Fibroblast of lung (primary cell): ENCODE data around the gene DNAJC10. TPM values are rescaled to one million over a fixed set of nuclear protein-coding genes. Genes with fewer than 3 reads are reported as not detected.

Source experiments
- DNase-seq, 2 donors: peaks; one replicate each; pipeline versions ENCODE4 v3.0.0 to v3.0.0-alpha.2; 2010; ENCODE audit warnings: low read depth in 2 of 2
- H2AFZ ChIP-seq: 2 replicates; pipeline ENCODE4 v1.5.1; 2012; ENCODE audit warnings: low read length, control low read depth, inconsistent platforms
- H3K27ac ChIP-seq: 2 replicates; pipeline ENCODE4 v1.5.1; 2011; ENCODE audit warnings: low read length, control low read depth; ENCODE audit not compliant: insufficient read depth
- H3K27me3 ChIP-seq: 2 replicates; pipeline ENCODE4 v1.5.1; 2011; ENCODE audit warnings: mild to moderate bottlenecking, low read length; ENCODE audit not compliant: control insufficient read depth, insufficient read depth
- H3K36me3 ChIP-seq: 2 replicates; pipeline ENCODE4 v1.5.1; 2011; ENCODE audit warnings: low read length; ENCODE audit not compliant: control insufficient read depth, insufficient read depth
- H3K4me1 ChIP-seq: 2 replicates; pipeline ENCODE4 v1.5.1; 2011; ENCODE audit warnings: low read length; ENCODE audit not compliant: control insufficient read depth, insufficient read depth; ENCODE audit errors: extremely low read depth
- H3K4me2 ChIP-seq: 2 replicates; pipeline ENCODE4 v1.5.1; 2011; ENCODE audit warnings: low read length, control low read depth; ENCODE audit not compliant: insufficient read depth; ENCODE audit errors: extremely low read depth
- H3K4me3 ChIP-seq, 4 experiments: fragments of 200-600 bp in 1 of 4; sonication (generic) in 1 of 4; replicated peaks in 1 of 4; 2 replicates each; pipeline ENCODE4 v1.5.1; 2011 to 2016; ENCODE audit warnings: low read length in 4 of 4, low read depth in 3 of 4, mild to moderate bottlenecking in 3 of 4, control low read depth in 2 of 4, inconsistent platforms in 1 of 4, mixed read lengths in 1 of 4; ENCODE audit not compliant: insufficient read depth in 1 of 4; ENCODE audit errors: control extremely low read depth in 1 of 4
- H3K79me2 ChIP-seq: 2 replicates; pipeline ENCODE4 v1.5.1; 2012; ENCODE audit warnings: mild to moderate bottlenecking, low read length, inconsistent platforms; ENCODE audit not compliant: control insufficient read depth, insufficient read depth
- H3K9ac ChIP-seq: 2 replicates; pipeline ENCODE4 v1.5.1; 2011; ENCODE audit warnings: mild to moderate bottlenecking, low read length, control low read depth; ENCODE audit not compliant: insufficient read depth
- H3K9me3 ChIP-seq: 2 replicates; pipeline ENCODE4 v1.5.1; 2012; ENCODE audit warnings: low read depth, low read length; ENCODE audit not compliant: control insufficient read depth, insufficient read depth
- H4K20me1 ChIP-seq: 2 replicates; pipeline ENCODE4 v1.5.1; 2011; ENCODE audit warnings: low read length; ENCODE audit not compliant: control insufficient read depth, insufficient read depth; ENCODE audit errors: extremely low read depth
- CTCF ChIP-seq, 2 donors: IDR thresholded peaks in 1 of 2; conservative IDR thresholded peaks in 1 of 2; 1 replicate in 1 of 2; 2 replicates in 1 of 2; pipeline ENCODE4 v1.5.1; 2011 to 2012; ENCODE audit warnings: low read length in 2 of 2, control low read depth in 1 of 2, inconsistent platforms in 1 of 2, low read depth in 1 of 2, mild to moderate bottlenecking in 1 of 2
- EZH2 ChIP-seq: IDR thresholded peaks from 2 replicates; pipeline ENCODE4 v1.5.1; 2012; ENCODE audit warnings: low read length, control low read depth, mild to moderate bottlenecking; ENCODE audit errors: missing control alignments
- polyA plus RNA-seq, 2 donors: library from polyadenylated mRNA; depleted of rRNA in 1 of 2; stranded (reverse) in 1 of 2; unstranded in 1 of 2; fragments of >200 nt; gene quantifications; 2 replicates each; pipeline ENCODE4 v1.2.1, GENCODE V29; 2011 to 2012; ENCODE audit warnings: missing spikeins in 1 of 2
- total RNA-seq: library from RNA; depleted of rRNA; stranded (reverse); fragments of >200 nt; gene quantifications from 2 replicates; pipeline ENCODE4 v1.2.1, GENCODE V29; 2014

The DNAJC10 gene
- total and polyA plus RNA-seq, 2 donors (not counting 1 experiment from before 2014, with no cell fraction given) = 86.7 to 102 TPM

- DNase-seq = no peak
- H3K4me2 ChIP-seq = no peak overlapping the region
- H2AFZ ChIP-seq = no peak overlapping the region
Observed at GRCh38 chr2:182817558-182817957, 101.5 kb downstream of the DNAJC10 start.

GRCh38 chr2:182818501-182818900, 102.4 kb downstream of the DNAJC10 start:
- Histone ChIP-seq H3K9ac (no peak overlapping the region), H3K27ac (no peak overlapping the region), H3K79me2 (no peaks in the 10 kb centered on the region), H3K4me2 (no peak overlapping the region), H3K9me3 (no peaks in the 10 kb centered on the region), H3K36me3 (no peaks in the 10 kb centered on the region), H3K4me1 (no peaks in the 10 kb centered on the region), H3K27me3 (no peaks in the 10 kb centered on the region), H2AFZ (no peak overlapping the region), H4K20me1 (no peaks in the 10 kb centered on the region), H3K4me3 (no peak overlapping the region)
- TF ChIP-seq EZH2 = no peak
- TF ChIP-seq CTCF (conservative IDR thresholded peaks at IDR 0.05 in 1 of 2, IDR thresholded peaks at IDR 0.05 in 1 of 2; ENCODE audit: low read depth in 1 of 2, low read length in 2 of 2) = no peak
- no peak for DNase-seq

More at GRCh38 chr2:182817558-182817957, 101.5 kb downstream of the DNAJC10 start:
- no peaks in the 10 kb centered on the region for H3K9me3 ChIP-seq
- H4K20me1 ChIP-seq = no peaks in the 10 kb centered on the region
- no peak overlapping the region for H3K9ac ChIP-seq
- H3K4me3 ChIP-seq = no peak overlapping the region
- no peaks in the 10 kb centered on the region for H3K36me3 ChIP-seq
- TF ChIP-seq CTCF (conservative IDR thresholded peaks at IDR 0.05 in 1 of 2, IDR thresholded peaks at IDR 0.05 in 1 of 2; ENCODE audit: low read depth in 1 of 2, low read length in 2 of 2) = no peak
- no peak for TF ChIP-seq EZH2
- H3K4me1 ChIP-seq = no peaks in the 10 kb centered on the region
- H3K27me3 ChIP-seq = no peaks in the 10 kb centered on the region
- no peak overlapping the region for H3K27ac ChIP-seq
- H3K79me2 ChIP-seq = no peaks in the 10 kb centered on the region

- DNase-seq = no peak
- H3K4me3 ChIP-seq = no peak overlapping the region
- H3K27me3 ChIP-seq = no peaks in the 10 kb centered on the region
- H4K20me1 ChIP-seq = no peaks in the 10 kb centered on the region
- H3K9me3 ChIP-seq = no peaks in the 10 kb centered on the region
- no peaks in the 10 kb centered on the region for H3K36me3 ChIP-seq
- H3K27ac ChIP-seq = no peak overlapping the region
- H3K79me2 ChIP-seq = no peaks in the 10 kb centered on the region
- no peak overlapping the region for H2AFZ ChIP-seq
- H3K4me2 ChIP-seq = no peak overlapping the region
- H3K9ac ChIP-seq = no peak overlapping the region
- no peaks in the 10 kb centered on the region for H3K4me1 ChIP-seq
- TF ChIP-seq EZH2 = no peak
- TF ChIP-seq CTCF (conservative IDR thresholded peaks at IDR 0.05 in 1 of 2, IDR thresholded peaks at IDR 0.05 in 1 of 2; ENCODE audit: low read depth in 1 of 2, low read length in 2 of 2) = no peak
Observed at GRCh38 chr2:182818925-182819324, 102.9 kb downstream of the DNAJC10 start.
